ENCODE results near the gene CSGALNACT2. TPM values are rescaled to one million over a fixed set of nuclear protein-coding genes. Genes with fewer than 3 reads are reported as not detected.
A peak's percentile ranks its signal among the peaks of the same experiment; 100 is the strongest.

CSGALNACT2 gene
- total RNA-seq, 2 experiments from 2014 or later = 38.0 to 39.7 TPM

- no peak for ATAC-seq
- Mint-ChIP-seq H3K27ac (no peak overlapping the region), H3K4me1 (no peaks in the 10 kb centered on the region), H3K27me3 (no peaks in the 10 kb centered on the region), H3K36me3 (peaks cover 9% of the 10 kb centered on the region), H3K4me3 (no peak overlapping the region), H3K9me3 (ENCODE audit: low read depth) (no peaks in the 10 kb centered on the region)
- CTCF ChIA-PET = interaction anchor here (2.5 to 4.0 kb wide), 3 partner anchors 9 to 24 kb away, joined by 7 to 21 read pairs (median 19); no protein-coding TSS in a partner anchor
- DNase-seq = peak; percentile 34
Measured at GRCh38 chr10:43193496-43194080, 55.3 kb downstream of the CSGALNACT2 start.

- no peak for ATAC-seq
- DNase-seq = peak; percentile 39
- CTCF ChIA-PET = interaction anchor here (1.1 to 4.0 kb wide), 5 partner anchors 8 to 73 kb away, joined by 3 to 21 read pairs (median 7); no protein-coding TSS in a partner anchor
- no peaks in the 10 kb centered on the region for H3K4me1 Mint-ChIP-seq
- no peaks in the 10 kb centered on the region for H3K27me3 Mint-ChIP-seq
- no peak overlapping the region for H3K4me3 Mint-ChIP-seq
- peaks cover 5% of the 10 kb centered on the region for H3K36me3 Mint-ChIP-seq
- no peaks in the 10 kb centered on the region for H3K9me3 Mint-ChIP-seq (ENCODE audit: low read depth)
- H3K27ac Mint-ChIP-seq = no peak overlapping the region
Measured at GRCh38 chr10:43194266-43194665, 56.0 kb downstream of the CSGALNACT2 start.

DNA sequence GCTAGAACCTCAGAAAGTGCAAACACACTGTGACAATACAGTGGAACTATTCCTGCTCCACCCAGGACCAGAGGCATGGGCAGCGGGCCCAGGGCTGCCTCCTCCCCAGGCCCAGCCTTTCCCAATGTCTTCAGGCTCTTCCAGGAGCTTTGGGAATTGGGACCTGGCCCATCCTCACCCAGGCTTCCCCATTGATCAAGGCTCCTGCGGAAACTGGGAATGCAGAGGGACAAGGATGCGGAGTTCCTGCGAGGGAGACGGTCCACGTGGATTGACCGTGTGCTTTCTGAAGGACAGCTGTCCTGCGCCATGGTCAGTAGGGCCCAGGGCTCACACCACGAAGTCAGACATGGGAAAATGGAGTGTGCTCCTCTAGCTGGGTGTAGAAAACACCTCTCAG, 56.6 kb downstream of the CSGALNACT2 start:
- H3K27ac Mint-ChIP-seq = no peak overlapping the region
- DNase-seq (no peak), ATAC-seq (no peak)
- no peaks in the 10 kb centered on the region for H3K27me3 Mint-ChIP-seq
- peaks cover 3% of the 10 kb centered on the region for H3K36me3 Mint-ChIP-seq
- no peaks in the 10 kb centered on the region for H3K9me3 Mint-ChIP-seq (ENCODE audit: low read depth)
- H3K4me1 Mint-ChIP-seq = no peaks in the 10 kb centered on the region
- CTCF ChIA-PET = interaction anchor here (1.1 to 3.4 kb wide), 3 partner anchors 10 to 74 kb away, joined by 3 to 21 read pairs (median 5); no protein-coding TSS in a partner anchor
- no peak overlapping the region for H3K4me3 Mint-ChIP-seq

- H3K4me3 Mint-ChIP-seq = no peak overlapping the region
- DNase-seq = peak; percentile 37
- no peak overlapping the region for H3K27ac Mint-ChIP-seq
Measured at GRCh38 chr10:43195557-43195956, 57.3 kb downstream of the CSGALNACT2 start.

DNA sequence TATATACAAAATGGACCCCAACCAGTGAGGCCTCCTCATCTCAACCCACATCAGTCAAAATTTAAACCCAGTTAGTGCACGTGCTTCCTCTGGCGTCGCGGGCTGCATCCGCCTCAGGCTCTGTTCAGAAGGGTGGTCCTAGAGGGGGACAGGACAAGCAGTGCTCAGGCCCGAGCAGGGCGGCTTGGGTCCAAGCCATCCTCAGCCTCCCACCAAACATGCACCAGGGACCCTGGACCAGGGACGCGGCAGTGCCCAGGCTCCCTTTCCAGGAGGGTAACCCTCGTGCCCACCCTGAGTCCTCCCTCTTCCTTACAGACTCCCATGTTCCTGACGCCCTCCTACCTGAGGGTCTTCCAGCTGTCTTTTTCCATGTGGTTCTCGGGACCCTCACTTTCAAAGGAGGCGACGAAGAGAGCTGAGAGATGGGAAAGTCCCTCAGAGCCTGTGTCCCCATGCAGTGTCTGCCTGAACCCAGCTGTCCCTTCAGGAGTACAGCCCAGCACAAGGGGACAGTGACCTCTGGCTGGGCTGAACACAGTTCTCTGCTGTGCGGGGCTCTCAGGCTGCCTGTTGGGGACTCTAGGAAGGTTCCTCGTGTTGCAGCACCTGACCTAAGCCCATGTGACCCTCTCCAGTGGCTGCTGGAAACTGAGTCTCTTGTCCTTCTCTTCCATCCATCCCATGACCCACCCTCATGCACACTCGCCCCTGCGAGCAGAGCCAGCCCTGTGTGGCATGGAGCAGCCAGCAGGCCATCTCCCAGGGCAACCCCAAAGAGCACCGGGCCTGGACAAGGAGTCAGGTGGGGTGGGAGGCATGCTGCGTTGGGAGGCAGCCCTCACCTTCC, 58.1 kb downstream of the CSGALNACT2 start:
- H3K36me3 Mint-ChIP-seq = peaks cover 2% of the 10 kb centered on the region
- H3K4me1 Mint-ChIP-seq = no peaks in the 10 kb centered on the region
- H3K27ac Mint-ChIP-seq = no peak overlapping the region
- no peaks in the 10 kb centered on the region for H3K27me3 Mint-ChIP-seq
- H3K4me3 Mint-ChIP-seq = no peak overlapping the region
- ATAC-seq (no peak), DNase-seq (peak; percentile 38)
- CTCF ChIA-PET = no interaction called here
- no peaks in the 10 kb centered on the region for H3K9me3 Mint-ChIP-seq (ENCODE audit: low read depth)

More at GRCh38 chr10:43195557-43195956, 57.3 kb downstream of the CSGALNACT2 start:
- H3K9me3 Mint-ChIP-seq (ENCODE audit: low read depth) = no peaks in the 10 kb centered on the region
- H3K4me1 Mint-ChIP-seq = no peaks in the 10 kb centered on the region
- CTCF ChIA-PET = interaction anchor here (1.1 to 3.4 kb wide), 2 partner anchors 9 to 75 kb away, joined by 3 to 21 read pairs; no protein-coding TSS in a partner anchor
- H3K36me3 Mint-ChIP-seq = peaks cover 2% of the 10 kb centered on the region
- no peak for ATAC-seq
- H3K27me3 Mint-ChIP-seq = no peaks in the 10 kb centered on the region

- peaks cover under 1% of the 10 kb centered on the region for H3K36me3 Mint-ChIP-seq
- CTCF ChIA-PET = interaction anchor here (0.6 to 10.8 kb wide), 7 partner anchors 8 to 96 kb away, joined by 3 to 176 read pairs (median 4); no protein-coding TSS in a partner anchor
- no peak overlapping the region for H3K4me3 Mint-ChIP-seq
- H3K4me1 Mint-ChIP-seq = peaks cover 2% of the 10 kb centered on the region
- H3K9me3 Mint-ChIP-seq (ENCODE audit: low read depth) = no peaks in the 10 kb centered on the region
- H3K27ac Mint-ChIP-seq = no peak overlapping the region
- H3K27me3 Mint-ChIP-seq = no peaks in the 10 kb centered on the region
- DNase-seq (peak; percentile 37), ATAC-seq (no peak)
Measured at GRCh38 chr10:43196981-43197833, 59.0 kb downstream of the CSGALNACT2 start.

DNA sequence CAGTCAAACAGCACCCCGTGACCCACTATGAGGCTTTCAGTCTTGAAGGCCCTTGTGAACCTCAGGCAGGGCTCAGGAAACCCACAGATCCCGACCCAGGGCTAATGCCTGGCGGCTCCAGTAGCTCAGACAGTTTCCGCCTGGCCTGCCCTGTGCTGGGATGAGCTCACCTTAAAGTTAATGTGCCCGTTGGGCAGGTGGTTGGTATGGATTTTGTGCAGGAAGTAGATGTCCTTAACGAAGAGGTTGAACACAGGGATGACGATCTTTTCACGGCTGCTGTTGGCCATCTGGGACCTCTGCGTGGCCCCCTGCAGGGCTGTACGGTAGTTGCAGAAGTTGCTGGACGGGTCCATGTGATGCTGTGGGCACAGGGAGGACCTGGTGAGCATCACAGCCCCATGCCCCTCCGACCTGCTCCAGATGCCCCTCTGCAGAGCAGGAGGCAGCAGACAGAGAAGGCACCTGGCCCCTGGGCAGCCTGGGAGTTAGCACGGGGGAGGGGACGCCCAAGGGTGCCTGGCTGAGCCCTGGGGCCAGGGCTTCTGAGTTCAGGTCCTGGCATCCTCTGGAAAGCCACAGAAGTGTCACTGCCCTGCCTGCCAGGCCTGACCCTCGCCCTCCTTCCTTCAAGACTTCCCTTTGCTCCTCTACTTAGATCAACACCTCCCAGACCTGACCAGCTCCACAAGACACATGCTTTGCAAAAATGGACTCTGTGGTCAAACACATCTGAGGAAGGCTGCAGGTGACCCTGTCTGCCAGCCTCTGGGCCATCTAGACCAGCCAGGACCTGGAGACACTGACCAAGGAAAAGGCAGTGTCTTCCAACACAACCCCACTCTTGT, 59.8 kb downstream of the CSGALNACT2 start:
- H3K4me3 Mint-ChIP-seq = no peak overlapping the region
- H3K27ac Mint-ChIP-seq = no peak overlapping the region
- no peaks in the 10 kb centered on the region for H3K36me3 Mint-ChIP-seq
- DNase-seq (peak; percentile 48), ATAC-seq (no peak)
- no peaks in the 10 kb centered on the region for H3K9me3 Mint-ChIP-seq (ENCODE audit: low read depth)
- CTCF ChIA-PET = interaction anchor here (0.6 to 10.8 kb wide), 7 partner anchors 9 to 95 kb away, joined by 3 to 176 read pairs (median 4); no protein-coding TSS in a partner anchor
- no peaks in the 10 kb centered on the region for H3K27me3 Mint-ChIP-seq
- peaks cover 4% of the 10 kb centered on the region for H3K4me1 Mint-ChIP-seq

DNA sequence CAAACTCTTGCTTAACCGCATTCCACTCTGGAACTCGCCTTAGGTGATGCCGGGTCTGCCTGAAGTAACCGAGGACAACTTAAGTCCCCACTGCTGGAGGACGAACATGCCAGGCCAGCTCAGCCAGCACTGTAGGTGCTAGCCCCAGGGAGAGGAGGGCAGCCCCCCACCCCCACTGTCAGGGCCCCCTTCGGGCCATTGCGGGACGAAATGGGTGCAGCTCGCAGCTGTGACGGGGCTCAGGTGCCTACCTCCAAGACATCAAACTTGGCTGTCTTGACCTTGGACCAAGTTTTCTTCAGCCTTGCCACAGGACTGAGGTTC, 60.4 kb downstream of the CSGALNACT2 start:
- CTCF ChIA-PET = interaction anchor here (1.5 to 10.8 kb wide), 5 partner anchors 8 to 95 kb away, joined by 3 to 176 read pairs (median 5); no protein-coding TSS in a partner anchor
- Mint-ChIP-seq H3K27me3 (no peaks in the 10 kb centered on the region), H3K9me3 (ENCODE audit: low read depth) (no peaks in the 10 kb centered on the region), H3K27ac (no peak overlapping the region), H3K4me3 (no peak overlapping the region), H3K4me1 (peaks cover 4% of the 10 kb centered on the region), H3K36me3 (no peaks in the 10 kb centered on the region)
- ATAC-seq (no peak), DNase-seq (peak; percentile 34)

DNA sequence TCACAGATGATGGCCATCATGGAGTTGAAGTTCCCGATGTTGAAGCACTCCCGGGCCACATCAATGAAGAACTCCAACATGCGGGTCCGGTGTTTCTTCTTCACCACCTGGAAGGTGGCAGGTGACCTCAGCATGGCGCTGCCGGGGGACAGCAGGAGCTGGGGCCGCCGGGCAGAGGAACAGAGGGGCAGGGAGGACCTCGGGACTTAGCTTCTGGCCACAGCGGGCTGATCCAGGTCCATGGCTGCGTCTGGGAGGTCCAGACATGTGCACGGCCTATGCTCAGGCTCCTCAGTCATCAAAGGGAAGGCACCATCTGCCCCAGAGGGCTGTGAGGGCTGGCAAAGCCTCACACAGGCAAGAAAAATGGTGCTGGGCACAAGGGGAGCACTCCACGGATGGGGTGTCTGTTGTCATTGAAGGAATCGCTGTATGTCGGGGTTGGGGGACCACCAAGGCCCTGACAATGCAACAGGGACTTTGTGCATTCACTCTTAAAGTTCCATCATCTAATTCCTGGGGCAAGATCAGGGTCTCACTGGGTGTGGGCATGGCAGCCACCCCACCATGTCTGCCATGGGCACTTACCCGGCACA, 60.9 kb downstream of the CSGALNACT2 start:
- CTCF ChIA-PET = interaction anchor here (1.5 to 10.8 kb wide), 2 partner anchors 8 to 21 kb away, joined by 5 to 176 read pairs; no protein-coding TSS in a partner anchor
- H3K9me3 Mint-ChIP-seq (ENCODE audit: low read depth) = no peaks in the 10 kb centered on the region
- H3K4me3 Mint-ChIP-seq = no peak overlapping the region
- ATAC-seq = no peak
- peaks cover 4% of the 10 kb centered on the region for H3K4me1 Mint-ChIP-seq
- H3K27me3 Mint-ChIP-seq = no peaks in the 10 kb centered on the region
- no peaks in the 10 kb centered on the region for H3K36me3 Mint-ChIP-seq
- H3K27ac Mint-ChIP-seq = no peak overlapping the region
- DNase-seq = peak; percentile 25

DNA sequence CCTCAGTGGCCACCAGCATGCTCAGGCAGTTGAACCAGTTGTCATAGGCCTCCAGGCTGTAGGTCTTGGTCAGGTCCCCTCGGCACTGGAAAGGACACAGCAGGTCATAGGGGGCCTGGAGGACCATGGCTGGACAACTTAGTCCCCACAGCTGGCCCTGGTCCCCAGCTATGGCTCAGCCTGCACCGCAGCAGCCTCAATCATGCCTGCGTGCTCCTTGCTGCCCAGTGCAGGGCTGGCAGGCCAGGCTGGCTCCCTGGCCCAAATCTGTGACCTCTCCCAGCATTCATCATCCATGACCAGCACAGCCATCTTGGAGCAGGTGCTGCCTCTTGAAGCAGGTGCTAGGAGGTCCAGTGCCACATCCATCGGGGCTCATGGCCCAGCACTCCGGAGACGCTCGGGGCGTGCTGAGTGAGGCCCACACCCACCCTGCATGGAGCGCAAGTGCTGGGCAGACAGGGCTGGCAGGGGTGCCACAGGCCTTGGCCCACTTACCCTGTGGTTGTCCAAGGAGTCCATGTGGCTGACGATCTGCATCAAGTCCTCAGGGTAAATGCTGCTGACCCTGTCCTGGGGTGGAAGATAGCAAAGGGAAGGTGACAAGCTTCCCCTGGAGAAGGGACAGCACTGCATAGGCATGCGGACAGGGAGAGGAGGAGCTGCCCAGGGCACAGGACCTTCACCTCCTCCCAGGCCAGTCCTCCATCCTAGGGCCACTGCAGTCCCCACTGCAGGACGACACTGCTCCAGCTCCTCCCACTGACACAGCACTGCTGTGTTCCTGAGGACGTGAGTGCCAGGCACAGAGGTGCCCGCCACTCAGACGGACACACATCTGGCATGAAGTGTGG, 61.7 kb downstream of the CSGALNACT2 start:
- Mint-ChIP-seq H3K4me1 (peaks cover 6% of the 10 kb centered on the region), H3K27ac (no peak overlapping the region), H3K36me3 (no peaks in the 10 kb centered on the region), H3K4me3 (no peak overlapping the region), H3K27me3 (no peaks in the 10 kb centered on the region), H3K9me3 (ENCODE audit: low read depth) (no peaks in the 10 kb centered on the region)
- DNase-seq = peak; percentile 37
- ATAC-seq = no peak
- CTCF ChIA-PET = interaction anchor here (1.0 to 10.8 kb wide), 4 partner anchors 9 to 70 kb away, joined by 3 to 176 read pairs (median 15); no protein-coding TSS in a partner anchor

Data from activated CD8-positive, alpha-beta memory T cell treated with anti-CD3 and anti-CD28 coated beads, Interleukin-2, amount 10 ng/mL, durations not matched to agents 7 days and 5 days (primary cell).